Esophagus muscularis mucosa (tissue), 3 donors: ENCODE results near the gene ACTR8.

Source experiments
- POLR2AphosphoS5 ChIP-seq, 2 donors: sonication (generic); formaldehyde crosslinking; IDR thresholded peaks; one replicate each; pipeline ENCODE4 v1.6.1; 2017; ENCODE audit warnings: antibody characterized with exemption in 2 of 2
- TF ChIP-seq, protein P1 (sequence below), 3 experiments: fragments of 200-600 bp in 2 of 3; fragments of 450-650 bp in 1 of 3; sonication (generic) in 2 of 3; IDR thresholded peaks; one replicate each; pipeline ENCODE4 v1.5.1; 2017 to 2019; ENCODE audit warnings: antibody characterized with exemption in 3 of 3, mild to moderate bottlenecking in 2 of 3, moderate library complexity in 1 of 3

DNA sequence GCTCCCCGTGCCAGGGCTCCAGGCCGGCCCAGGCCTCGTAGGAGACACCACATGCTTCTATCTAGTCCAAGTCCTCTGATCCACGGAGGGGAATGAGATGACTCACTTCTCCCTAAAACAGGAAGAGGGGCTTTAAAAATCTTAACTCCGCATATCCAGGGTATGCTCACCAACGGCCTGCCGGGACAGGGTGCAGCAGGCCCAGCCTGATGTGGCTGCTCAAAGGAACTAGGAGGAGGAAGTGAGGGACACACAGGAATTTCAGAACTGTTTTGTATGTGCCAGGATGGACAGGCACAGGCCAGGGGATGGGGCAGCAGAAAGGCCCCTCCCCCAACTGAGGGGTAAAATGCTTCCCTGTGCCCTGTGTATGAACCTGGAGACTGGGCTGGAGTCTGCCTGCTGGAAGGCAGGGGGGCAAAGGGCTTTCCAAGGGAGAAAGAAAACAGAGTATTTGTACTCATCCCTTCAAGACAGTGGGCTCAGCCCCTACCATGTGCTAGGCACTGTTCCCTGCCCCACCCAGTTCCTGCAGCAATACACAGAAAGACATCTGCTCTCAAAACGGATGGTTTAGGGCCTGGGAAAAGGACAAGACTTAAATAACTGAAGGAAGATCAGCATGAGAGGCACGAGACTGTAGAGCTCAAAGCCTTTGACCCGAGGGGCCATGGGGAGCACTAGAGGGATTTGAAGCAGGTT is 57.8 kb downstream of the ACTR8 start:
- TF ChIP-seq, protein P1, sequence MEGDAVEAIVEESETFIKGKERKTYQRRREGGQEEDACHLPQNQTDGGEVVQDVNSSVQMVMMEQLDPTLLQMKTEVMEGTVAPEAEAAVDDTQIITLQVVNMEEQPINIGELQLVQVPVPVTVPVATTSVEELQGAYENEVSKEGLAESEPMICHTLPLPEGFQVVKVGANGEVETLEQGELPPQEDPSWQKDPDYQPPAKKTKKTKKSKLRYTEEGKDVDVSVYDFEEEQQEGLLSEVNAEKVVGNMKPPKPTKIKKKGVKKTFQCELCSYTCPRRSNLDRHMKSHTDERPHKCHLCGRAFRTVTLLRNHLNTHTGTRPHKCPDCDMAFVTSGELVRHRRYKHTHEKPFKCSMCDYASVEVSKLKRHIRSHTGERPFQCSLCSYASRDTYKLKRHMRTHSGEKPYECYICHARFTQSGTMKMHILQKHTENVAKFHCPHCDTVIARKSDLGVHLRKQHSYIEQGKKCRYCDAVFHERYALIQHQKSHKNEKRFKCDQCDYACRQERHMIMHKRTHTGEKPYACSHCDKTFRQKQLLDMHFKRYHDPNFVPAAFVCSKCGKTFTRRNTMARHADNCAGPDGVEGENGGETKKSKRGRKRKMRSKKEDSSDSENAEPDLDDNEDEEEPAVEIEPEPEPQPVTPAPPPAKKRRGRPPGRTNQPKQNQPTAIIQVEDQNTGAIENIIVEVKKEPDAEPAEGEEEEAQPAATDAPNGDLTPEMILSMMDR (IDR thresholded peaks at IDR 0.05), result no peak
- TF ChIP-seq POLR2AphosphoS5 (IDR thresholded peaks at IDR 0.05), result no peak
